Stimulated activated CD8-positive, alpha-beta memory T cell treated with anti-CD3 and anti-CD28 coated beads, Interleukin-12 subunit alpha, Interleukin-12 subunit beta, amount 100 ng/mL, for 24 hours (primary cell): ENCODE measurements around the gene PHKA2.

Experiments
- DNase-seq: peaks from one replicate; pipeline ENCODE4 v3.0.0-alpha.2; 2020; ENCODE audit errors: extremely low read depth

The PHKA2 gene

DNA sequence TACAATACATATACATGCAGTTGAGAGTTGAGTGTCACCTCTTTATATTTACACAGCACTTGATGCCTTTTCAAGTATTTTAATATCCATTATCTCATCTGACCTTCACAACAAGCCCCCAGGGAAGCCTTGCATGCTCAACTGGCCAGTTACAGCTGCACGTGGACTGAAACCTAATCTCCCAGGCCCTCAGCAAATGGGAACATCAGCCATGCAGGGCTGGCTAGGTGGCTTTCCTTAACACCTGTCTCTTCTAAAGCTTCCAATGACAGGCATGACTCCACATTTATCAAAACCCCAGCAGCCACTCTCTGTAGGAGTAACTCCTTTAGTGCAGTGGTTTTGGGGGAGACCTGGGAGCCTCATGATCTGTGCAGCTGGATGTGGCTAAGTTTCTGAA, 56.4 kb downstream of the PHKA2 start:
- no peak for DNase-seq

DNA sequence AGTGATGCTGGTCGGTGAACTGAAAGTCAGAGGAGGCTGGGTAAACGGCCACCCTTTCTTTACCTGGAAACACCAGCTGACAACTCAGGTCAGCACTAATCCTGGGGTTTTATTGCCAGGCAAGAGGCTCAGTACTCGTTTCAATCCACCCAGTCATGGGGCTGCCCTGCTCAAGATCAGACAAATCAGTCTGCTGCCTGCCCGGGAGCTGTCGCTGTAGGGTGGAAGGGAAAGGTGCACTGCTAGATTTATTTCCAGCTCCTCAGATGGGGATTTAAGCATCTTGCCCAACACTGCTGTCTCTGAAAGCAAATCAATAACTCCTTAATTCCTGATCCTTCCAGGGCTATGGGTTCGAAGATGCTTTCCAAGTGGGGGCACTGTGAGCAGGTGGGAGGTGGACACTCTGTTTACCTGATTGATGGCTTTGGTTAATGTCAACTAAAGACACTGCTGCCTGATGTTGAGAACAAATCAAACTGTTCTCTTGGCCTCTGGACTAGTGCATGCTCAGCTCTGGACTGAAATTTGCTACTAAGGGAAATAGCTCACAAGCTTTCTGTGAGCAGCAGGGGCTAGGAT, 59.3 kb downstream of the PHKA2 start:
- no peak for DNase-seq

DNA sequence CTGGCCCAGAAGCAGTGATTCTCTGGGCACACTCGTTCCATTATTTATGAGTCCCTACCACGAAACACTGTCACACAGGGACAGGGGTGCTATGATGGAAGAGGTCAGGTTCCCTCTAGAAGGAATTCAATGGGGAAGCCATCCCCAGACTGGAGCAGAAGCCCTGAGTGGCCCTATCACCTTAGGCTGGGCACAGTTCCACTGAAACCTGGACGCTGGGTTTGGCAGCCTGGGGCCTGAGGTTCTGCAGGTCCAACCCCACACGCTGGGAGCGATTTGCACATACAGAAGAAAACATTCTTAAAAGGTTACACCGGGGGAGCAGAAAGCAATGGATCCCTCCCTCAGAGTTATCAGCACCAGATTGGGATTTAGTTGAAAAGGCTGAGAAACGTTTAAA, 63.3 kb downstream of the PHKA2 start:
- no peak for DNase-seq

DNA sequence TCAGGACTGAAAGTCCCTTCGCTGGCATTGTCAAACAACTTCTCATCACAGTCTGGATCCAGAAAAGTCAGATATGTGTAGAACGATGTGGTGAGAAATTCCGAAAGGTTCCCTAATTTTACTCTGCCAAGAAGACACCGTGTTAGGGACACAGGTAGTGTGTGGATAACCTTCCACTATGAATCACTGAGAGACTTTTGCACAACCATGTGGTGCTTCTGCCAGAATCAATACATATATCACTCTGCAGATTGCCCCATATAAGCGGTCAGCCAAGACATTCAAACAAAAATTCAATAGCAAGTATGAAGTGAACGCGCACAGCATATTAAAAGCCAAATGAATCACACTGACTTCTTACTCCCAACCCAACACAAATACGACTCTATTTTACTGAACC, 63.8 kb downstream of the PHKA2 start:
- no peak for DNase-seq

DNA sequence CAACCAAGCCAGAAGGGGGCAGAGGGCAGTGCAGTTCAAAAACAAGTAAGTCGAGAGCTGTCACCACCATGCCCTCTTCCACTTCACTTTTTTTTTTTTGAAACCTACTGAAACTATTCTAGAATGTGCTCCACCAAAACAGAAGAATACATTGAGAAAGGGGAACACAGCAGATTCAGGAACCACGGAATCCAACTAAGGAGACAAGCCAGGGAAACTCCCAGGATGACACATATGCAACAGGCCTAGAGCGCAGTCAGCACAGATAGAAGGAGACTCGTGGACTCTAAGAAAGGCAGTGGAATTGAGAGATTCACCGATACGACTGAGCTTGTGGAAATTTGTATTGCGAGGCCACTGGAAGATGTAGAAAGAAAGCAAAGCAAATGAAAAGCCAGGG, 66.1 kb downstream of the PHKA2 start:
- DNase-seq = no peak

DNA sequence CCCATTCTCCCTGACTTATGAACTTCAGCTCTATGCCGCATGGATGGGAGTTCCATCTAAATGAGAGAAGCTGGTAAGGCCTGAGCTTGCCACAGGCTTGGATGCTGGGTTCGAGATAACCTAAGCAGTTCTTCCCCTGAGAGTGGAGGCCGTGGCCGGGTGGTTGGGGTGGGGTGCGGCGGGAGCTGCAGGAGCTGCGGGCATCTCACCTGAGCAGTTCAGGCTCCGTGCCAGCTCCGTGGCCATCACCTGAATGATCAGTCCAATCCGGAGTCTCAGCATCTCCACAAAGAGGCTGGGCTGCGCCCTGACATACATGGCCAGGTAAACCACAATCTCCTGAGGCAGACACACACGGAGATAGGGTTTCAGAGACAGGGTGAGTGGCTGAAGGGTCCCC, 77.6 kb downstream of the PHKA2 start:
- DNase-seq = no peak

DNA sequence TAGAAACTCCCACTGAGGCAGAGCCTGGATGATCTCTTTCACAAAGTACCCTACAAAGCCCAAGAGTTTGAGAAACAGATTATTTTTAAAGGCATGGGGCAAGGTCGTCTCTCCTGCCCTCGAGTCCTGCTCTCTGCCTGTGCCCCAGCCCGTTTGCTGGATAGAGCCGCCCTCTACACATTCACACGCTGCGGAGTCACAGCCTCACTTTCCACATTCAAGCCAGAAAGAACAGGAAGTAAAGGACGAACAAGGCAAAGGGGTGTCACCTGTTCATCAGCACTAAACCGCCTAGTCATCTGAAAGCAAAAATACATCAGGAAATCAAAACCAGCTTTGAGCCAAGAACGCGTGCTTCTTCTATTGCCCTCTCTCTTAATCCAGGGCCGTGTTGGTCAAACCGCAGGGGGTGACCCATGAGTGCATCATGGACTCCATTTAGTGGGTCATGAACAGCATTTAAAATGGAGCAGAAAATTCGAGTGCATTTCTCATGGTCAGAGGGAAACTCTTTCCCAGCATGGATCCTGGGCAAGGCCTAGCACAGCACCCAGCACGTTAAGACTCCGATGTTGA, 83.4 kb downstream of the PHKA2 start:
- DNase-seq = no peak

DNA sequence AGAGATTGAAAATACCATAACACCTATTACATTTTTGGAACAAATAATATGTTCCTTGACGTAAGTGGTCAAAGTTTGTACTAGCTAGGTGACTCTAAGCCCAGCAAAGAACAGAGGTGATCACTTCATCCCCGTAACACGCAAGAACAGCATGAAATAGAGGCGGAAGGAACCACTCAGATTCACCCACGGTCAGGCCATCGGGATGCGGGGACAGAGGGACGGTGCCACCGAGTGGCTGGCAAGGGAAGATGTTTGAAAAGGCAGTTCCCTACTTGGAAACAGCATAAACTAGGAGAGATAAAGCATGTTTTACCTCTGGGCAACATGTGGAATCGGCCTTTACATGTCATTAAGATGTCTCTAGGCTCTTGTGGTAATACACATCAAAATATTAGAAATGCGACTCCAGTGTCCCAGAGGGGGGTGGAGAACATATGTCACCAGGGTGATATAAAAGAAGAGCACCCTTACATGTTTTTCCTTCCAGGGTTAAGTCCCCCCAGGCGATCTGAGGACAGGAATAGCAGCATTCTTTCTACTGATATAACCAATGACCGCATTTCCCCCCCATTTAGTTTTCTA, 84.0 kb downstream of the PHKA2 start:
- DNase-seq = no peak

DNA sequence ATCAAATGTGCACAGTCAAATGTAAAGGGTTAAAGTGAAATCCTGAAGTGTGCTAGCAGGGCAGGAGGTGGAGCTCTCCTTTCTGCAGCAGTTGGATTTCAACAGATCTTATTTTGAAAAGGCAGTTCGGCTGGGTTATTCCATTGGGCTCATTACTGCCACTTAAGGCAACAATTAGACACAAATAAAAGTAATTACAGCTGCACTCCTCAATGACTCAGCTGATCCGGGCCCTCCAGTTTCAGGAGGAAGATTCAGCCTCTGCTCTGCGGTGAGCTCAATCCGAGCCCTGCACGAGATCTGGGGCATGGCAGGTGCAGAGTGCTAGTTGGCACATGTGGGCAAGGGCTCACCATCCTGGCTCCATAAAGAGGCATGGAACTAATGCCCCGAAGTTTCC, 85.4 kb downstream of the PHKA2 start:
- no peak for DNase-seq

DNA sequence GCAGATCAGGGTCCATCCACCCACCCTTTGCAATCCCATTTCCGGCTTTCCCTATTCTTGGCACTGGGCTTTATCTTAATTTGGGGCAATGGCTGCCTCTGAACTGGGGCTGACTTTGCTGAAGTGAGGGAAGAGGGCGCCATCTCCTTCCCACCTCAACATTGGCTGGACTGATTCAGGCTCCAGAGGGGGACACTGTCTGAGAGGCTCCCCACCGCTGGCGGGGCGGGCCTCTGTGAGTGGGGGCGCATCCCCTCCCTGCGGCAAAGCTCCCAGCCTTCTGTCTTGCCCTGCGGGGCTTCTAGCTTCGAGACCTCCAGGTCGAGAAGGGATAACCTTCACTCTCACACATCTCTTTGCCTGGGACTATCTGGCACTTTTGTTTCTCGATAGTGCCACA, 85.8 kb downstream of the PHKA2 start:
- no peak for DNase-seq

DNA sequence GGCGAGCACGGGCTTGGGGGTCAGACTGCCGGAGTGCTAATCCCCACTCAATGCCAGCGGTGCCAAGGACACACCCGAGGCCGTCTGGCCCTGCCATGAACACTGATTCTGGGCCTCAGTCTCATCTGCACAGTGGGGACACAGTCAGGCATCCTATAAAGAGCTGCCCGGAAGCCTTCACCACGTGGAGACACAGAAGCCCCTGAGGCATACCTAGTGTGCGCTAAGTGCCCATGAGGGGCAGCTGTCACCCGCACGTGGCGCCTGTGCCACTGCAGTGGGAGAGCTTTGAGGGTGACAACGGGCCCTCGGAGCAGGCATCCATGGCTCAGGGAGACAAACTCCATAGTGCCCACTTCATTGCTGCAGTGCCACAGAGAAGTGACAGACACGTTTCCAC, 86.3 kb downstream of the PHKA2 start:
- no peak for DNase-seq

DNA sequence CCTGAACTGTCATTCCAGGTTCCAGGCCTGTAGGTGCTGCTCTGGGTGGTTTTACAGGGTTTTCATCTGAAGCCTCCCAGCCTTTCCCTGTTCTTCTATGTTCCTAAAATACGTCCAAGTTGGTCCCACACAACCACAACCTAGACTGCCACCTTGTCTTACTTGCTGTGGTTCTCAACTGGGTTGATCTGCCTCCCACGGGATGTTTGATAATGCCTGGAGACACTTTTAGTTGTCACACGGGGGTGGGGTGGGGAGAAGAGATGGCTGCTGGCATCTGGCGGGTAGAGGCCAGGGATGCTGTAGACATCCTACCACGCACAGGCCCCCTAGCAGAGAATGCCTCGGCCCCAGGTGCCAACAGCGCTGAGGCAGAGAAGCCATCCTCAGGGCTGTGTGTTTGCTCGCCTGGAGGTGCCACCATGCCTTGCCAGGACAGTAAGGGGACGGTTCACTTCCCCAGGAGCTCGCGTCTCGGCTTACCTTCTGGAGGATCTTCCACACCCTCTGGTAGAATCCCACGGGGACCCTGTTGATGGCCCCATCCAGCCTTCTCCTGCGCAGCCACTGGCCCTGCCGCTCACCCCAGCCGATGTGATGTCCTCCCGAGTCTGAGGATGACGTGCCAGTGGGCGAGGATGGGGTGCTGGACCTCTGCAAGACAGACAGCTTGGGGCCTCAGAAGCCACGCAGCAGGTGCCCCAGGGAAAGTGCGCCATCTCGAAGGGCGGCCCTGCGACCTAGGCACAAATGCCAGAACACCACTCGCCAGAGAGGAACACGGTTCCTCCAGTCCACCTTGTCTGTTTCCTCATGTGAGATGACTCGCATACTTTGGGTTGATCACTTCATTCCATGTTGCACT, 87.0 kb downstream of the PHKA2 start:
- DNase-seq = no peak

DNA sequence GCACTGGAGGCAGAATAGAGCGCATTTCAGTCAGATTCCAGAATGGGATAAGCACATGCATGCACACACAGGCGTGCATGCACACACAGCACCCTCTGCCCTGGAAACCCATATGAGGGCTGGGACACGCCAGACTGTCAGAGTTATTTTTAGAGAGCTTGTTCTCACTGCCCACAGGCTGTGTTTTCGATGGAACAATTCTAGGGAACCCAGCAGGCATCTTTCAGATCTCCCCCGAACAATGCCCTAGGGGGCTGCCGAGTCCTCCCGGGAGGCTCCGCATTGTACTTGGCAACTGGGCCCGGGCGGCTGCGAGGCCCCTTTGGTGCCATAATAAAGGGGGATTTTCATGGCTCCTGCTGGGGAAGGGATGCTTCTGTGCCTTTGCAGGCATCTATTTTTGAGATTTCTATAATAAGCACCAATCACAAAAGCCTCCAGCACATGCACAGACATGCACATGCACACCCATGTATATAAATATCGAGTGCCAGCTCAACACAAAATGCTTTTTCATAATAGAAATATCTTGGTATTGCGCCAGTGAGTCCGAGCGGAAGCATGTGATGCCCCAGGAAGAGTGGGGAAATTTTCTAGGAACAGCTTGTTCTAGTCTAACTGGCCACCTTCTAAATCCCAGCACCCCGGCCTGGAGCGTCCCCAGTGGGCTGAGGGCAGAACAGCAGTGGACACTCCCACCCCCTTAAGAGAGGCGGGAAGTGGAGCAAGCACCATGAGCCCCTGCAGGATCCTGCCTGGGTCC, 88.5 kb downstream of the PHKA2 start:
- DNase-seq = no peak

DNA sequence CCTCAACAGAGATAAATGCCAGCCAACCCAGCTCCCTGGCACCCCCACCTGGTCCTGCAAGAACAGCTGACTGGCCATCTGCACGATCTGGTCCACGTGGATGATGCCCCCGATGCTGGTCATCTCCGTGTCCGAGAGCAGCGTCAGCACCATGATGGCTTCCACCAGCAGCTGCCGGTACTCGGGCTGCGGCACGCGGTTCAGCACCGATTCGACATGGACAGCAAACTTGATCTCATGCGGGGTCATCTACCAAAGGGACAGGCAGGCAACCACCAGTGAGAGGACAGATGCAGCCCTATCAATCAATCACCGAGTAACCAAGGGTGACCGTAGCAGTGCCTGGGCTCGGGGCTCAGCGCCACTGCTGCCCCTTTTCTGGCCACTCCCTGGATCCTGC, 89.8 kb downstream of the PHKA2 start:
- DNase-seq = no peak

DNA sequence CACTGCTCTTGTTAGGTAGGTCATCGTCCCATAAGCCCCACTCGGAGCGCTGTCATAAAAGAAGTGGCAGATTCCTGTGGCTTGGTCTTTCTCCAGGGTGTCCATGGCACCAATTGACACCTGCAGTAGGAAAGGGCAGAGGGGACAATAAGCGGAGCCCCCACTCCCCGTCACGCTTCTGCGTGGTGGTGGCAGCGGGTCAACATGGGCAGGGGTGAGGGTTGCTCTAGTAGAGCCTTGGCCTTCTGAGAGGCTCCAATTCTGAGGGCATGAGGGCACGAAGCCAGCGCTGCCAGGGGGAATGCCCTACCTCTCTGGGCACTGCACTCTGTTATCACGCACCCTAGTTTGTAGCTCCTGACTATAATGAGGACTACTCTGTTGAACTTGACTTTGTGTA, 90.4 kb downstream of the PHKA2 start:
- DNase-seq = no peak

DNA sequence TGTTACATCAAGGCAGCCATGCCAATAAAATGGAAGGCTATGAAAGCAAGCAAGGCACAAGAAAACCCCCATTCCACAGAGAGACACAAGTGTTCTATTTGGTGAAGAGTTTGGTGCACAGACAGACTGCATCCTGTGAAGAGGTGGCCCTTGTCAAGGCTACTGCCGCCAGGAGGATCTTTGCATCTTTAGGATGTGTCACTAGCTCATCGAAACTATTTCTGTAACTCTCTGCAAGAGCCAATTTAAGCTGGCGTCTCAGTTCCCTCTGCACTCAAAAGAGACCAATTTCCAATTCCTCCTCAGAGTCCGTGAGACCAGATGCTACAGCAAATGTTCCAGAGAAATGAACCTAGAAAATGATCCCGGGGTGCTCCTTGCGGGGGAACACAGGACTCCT, 91.0 kb downstream of the PHKA2 start:
- DNase-seq = no peak

DNA sequence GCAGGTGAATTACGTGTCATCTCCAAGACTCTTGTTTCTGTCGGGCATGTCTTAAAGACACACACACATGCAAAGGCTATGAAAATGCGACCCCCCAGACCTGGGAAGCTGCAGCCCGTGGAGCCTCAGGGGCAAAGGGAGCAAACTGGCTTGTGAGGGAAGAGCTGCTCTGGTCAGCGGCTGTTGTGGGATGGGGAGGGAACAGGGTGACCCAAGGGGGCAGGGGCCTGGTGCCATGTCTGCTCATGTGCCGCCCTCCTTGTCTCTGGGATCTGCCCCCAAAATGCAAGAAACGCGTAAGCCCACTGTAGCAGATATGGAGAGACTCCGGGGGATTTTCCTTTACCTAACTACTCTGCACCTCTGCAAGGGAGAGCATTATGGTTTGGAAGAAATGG, 92.4 kb downstream of the PHKA2 start:
- no peak for DNase-seq

DNA sequence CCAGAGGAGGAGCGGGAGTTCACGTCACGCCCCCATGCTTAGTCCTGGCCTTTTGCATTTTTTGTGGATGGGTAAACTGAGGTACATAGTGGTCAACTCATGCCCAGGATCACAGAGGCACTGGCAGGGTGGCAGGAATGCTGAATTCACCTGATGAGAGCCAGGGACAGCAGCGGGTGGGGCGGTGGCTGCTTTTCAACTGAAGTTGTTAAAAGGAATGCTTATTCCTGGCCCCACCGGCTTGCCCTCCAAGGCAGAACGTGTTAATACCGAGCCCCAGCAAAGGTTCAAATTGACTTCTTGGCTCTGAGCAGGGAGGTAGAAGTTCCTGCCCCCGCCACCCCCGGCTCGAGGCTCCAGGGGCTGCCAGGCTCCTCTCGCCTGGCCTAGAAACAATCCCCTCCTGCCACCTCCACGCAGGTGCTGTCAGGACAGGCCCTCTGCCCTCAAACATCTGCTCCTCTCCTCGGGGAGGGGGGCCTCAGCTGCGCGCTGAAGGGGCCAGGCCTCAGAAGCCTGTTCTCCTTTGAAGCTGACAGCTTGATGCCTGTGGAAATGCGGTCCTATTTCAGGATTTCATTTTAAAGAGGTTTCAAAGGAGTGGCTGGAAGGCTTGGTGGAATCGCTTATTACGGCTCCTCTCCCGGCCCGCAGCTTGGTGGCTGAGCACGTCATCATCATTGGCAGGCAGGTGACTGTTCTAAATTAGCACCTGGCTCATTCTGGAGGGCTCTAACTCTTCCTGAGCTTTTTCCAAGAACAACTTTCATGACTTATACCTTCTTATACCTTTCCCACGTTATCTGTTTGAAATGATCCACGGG, 93.0 kb downstream of the PHKA2 start:
- no peak for DNase-seq

DNA sequence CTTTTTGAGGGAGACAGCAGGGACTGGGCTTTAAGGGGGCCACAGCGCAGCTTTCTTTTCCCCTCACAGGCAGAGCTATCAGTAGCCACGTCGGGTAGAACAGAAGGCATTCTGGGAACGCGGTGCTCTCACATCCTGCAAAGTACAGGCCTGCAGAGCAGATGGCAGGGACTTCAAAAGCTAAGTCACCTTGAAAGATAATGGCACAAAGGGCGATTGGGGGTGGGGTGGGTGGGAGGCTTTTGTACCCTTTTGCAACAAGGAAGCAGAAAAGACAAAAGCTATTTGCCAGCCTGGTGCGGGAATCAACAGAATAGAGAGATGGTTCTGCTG, 93.9 kb downstream of the PHKA2 start:
- DNase-seq = no peak

DNA sequence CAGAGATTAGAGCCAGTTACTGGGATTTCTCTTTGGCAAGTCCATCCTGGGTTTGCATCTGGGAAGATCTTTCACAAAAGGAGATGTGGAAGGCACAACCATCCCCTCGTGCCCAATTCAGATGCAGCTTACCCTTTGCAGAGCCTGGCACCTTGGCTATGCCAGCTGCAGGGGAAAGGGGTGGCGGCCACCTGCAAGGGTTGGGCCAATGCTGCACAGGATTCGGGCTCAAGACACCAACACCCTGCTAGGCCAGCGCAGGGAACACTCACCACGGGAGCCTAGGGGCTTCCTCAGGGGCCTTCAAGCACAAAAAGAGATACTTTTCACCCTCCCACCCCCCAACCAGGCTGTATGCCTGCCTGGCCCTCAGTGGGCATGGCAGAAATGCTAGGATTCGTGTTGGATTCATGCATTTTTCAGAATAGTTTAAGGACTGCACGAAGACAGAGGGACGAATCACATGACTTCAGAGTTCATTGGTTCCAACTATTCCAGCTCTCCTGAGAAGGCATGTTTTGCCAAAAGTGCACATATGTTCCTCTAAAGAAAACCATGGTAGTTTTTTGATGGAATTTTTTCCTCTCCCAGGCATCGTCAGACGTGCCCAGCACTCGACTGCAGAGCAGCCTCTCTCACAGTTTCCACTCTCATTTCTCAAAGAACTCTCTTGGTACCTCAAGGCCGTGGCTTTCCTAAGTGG, 94.4 kb downstream of the PHKA2 start:
- no peak for DNase-seq

DNA sequence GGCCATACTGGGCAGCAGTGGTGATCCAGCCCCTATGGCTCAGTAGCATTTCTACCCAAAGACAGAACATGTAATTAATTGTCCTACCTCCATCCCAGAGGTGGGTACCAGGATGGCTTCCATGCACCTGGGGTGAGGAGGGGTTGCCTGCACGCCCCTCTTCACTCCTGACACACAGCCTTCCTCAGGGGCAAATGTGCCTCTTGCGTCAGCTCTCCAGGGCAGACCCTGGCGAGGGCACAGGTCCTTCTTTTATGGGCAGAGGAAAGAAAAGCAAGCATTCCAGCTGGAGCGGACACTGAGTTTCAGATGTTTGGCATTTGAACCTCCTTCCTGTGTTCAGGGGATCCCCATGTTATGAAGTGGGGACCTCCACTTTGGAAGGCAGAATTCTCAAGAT, 95.6 kb downstream of the PHKA2 start:
- no peak for DNase-seq
